IPS DF 6.9 (cell line): Measurements from ENCODE around the gene BCL7C.
"Not testable (repeated sequence)": the region's sequence is repeated elsewhere in the genome, so short reads cannot be mapped to it uniquely, and the experiment has no call there.

Experiments used
- DNase-seq: peaks from one replicate; pipeline ENCODE4 v3.0.0-alpha.2; 2013; ENCODE audit warnings: low read depth, low spot score
- H3K27ac ChIP-seq: one replicate; pipeline ENCODE4 v1.5.1; 2013; ENCODE audit warnings: low read length, control low read depth
- H3K27me3 ChIP-seq: 2 replicates; pipeline ENCODE4 v1.6.1; 2013; ENCODE audit warnings: mild to moderate bottlenecking, low read length; ENCODE audit not compliant: control insufficient read depth, insufficient read depth
- H3K36me3 ChIP-seq: 2 replicates; pipeline ENCODE4 v1.6.1; 2013; ENCODE audit warnings: low read length; ENCODE audit not compliant: control insufficient read depth, insufficient read depth
- H3K4me1 ChIP-seq: 2 replicates; pipeline ENCODE4 v1.6.1; 2013; ENCODE audit warnings: low read length; ENCODE audit not compliant: control insufficient read depth, insufficient read depth
- H3K4me3 ChIP-seq: 2 replicates; pipeline ENCODE4 v1.5.1; 2013; ENCODE audit warnings: mild to moderate bottlenecking, low read length
- H3K9me3 ChIP-seq: 2 replicates; pipeline ENCODE4 v1.6.1; 2013; ENCODE audit warnings: low read length, inconsistent platforms; ENCODE audit not compliant: control insufficient read depth, insufficient read depth
- WGBS: extraction: QIAGEN DNeasy Blood & Tissue Kit; methylation state at CpG from one replicate; pipeline ENCODE4 v1.1.7; 2013; ENCODE audit warnings: mixed read lengths, missing lambda C conversion rate; ENCODE audit not compliant: insufficient read length, insufficient coverage; 5-methylcytosine and 5-hydroxymethylcytosine counted together

BCL7C gene

GRCh38 chr16:30882429-30883310 lies 11.2 kb downstream of the BCL7C start:
- no CpG with 5 or more reads among the region's 4 CpGs for WGBS
- no peaks in the 10 kb centered on the region for H3K4me1 ChIP-seq
- no peak overlapping the region for H3K4me3 ChIP-seq
- no peaks in the 10 kb centered on the region for H3K27me3 ChIP-seq
- H3K9me3 ChIP-seq: no peaks in the 10 kb centered on the region
- no peak overlapping the region for H3K27ac ChIP-seq
- H3K36me3 ChIP-seq: peaks cover 3% of the 10 kb centered on the region; the same call in 1 of the 2 replicates
- DNase-seq: no peak

GRCh38 chr16:30876867-30877266 lies 17.0 kb downstream of the BCL7C start:
- no peak overlapping the region for H3K27ac ChIP-seq
- H3K9me3 ChIP-seq: no peaks in the 10 kb centered on the region
- WGBS: no CpG with 5 or more reads among the region's 5 CpGs
- H3K36me3 ChIP-seq: no peaks in the 10 kb centered on the region
- H3K4me1 ChIP-seq: peaks cover 1% of the 10 kb centered on the region; the same call in 1 of the 2 replicates
- H3K27me3 ChIP-seq: peaks cover 2% of the 10 kb centered on the region; the same call in 1 of the 2 replicates
- DNase-seq: no peak
- H3K4me3 ChIP-seq: no peak overlapping the region; the same call in 1 of the 2 replicates

- no peaks in the 10 kb centered on the region for H3K9me3 ChIP-seq
- no peak overlapping the region for H3K27ac ChIP-seq
- H3K4me3 ChIP-seq: peak overlapping the region; percentile 47; the same call in 1 of the 2 replicates
- no peaks in the 10 kb centered on the region for H3K36me3 ChIP-seq
- no peak for DNase-seq
- H3K27me3 ChIP-seq: peaks cover 2% of the 10 kb centered on the region; the same call in 1 of the 2 replicates
- no CpG with 5 or more reads among the region's 12 CpGs for WGBS
- peaks cover 1% of the 10 kb centered on the region; the same call in 1 of the 2 replicates for H3K4me1 ChIP-seq
These were observed 17.7 kb downstream of the BCL7C start for GRCh38 chr16:30875871-30876801.

- WGBS: no CpG with 5 or more reads among the region's 85 CpGs
- DNase-seq: no peak
- H3K36me3 ChIP-seq: no peaks in the 10 kb centered on the region
- no peak overlapping the region for H3K27ac ChIP-seq
- peak overlapping the region; percentile 47 for H3K4me3 ChIP-seq
- no peaks in the 10 kb centered on the region for H3K9me3 ChIP-seq
- peaks cover 2% of the 10 kb centered on the region; the same call in 1 of the 2 replicates for H3K27me3 ChIP-seq
- H3K4me1 ChIP-seq: peaks cover 1% of the 10 kb centered on the region; the same call in 1 of the 2 replicates
These were observed 18.8 kb downstream of the BCL7C start for GRCh38 chr16:30874821-30875717.

- Histone ChIP-seq H3K27me3 (peaks cover 2% of the 10 kb centered on the region; the same call in 1 of the 2 replicates), H3K36me3 (no peaks in the 10 kb centered on the region), H3K9me3 (no peaks in the 10 kb centered on the region), H3K27ac (no peak overlapping the region), H3K4me1 (peaks cover 1% of the 10 kb centered on the region; the same call in 1 of the 2 replicates), H3K4me3 (peak overlapping the region; percentile 47)
- WGBS: no CpG with 5 or more reads among the region's 23 CpGs
- DNase-seq: no peak
These were observed 19.5 kb downstream of the BCL7C start for GRCh38 chr16:30874244-30874820.

DNA sequence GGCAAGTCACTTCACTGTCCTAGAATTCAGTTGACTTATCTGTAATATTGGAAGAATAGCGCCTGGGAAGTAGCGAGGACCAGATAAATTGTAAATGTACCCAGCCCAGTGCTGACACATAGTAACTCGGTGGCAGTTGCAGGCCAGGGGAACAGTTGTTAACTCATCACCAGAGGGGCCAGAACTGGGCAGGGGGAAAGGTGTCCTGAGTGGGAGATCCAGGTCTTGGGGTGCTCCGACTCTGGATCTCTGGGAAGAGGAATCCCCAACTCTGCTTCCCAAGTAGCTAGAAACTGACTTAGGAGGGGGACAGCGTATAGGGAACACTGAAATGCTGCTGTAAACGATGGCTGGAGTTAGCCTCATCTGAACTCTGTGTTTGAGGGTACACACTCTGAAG lies 23.0 kb downstream of the BCL7C start:
- no peak for DNase-seq
- WGBS: no CpG with 5 or more reads among the region's 6 CpGs
- no peak overlapping the region for H3K4me3 ChIP-seq

DNA sequence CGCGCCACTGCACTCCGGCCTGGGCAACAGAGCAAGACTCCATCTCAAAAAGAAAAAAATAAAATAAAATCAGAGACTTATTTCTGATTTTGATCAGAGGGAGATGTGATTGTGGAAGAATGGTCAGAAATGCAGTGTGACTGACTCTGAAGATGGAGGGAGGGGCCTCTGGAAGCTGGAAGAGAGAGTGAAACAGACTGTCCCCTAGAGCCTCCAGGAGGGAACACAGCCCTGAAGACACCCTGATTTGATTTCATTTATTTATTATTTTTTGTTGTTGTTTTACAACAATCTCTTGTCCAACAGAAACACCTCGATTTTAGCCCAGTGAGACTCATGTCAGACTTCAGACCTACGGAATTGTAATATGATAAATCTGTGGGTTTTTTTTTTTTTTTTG lies 26.1 kb downstream of the BCL7C start:
- Histone ChIP-seq H3K27ac (no peak overlapping the region), H3K36me3 (no peaks in the 10 kb centered on the region), H3K4me3 (no peak overlapping the region), H3K4me1 (no peaks in the 10 kb centered on the region), H3K9me3 (no peaks in the 10 kb centered on the region), H3K27me3 (peaks cover 2% of the 10 kb centered on the region; the same call in 1 of the 2 replicates)
- DNase-seq: no peak
- no CpG with 5 or more reads among the region's 5 CpGs for WGBS

More for the DNA sequence above, 23.0 kb downstream of the BCL7C start:
- no peak overlapping the region for H3K27ac ChIP-seq
- H3K9me3 ChIP-seq: no peaks in the 10 kb centered on the region
- H3K36me3 ChIP-seq: no peaks in the 10 kb centered on the region
- H3K27me3 ChIP-seq: peaks cover 2% of the 10 kb centered on the region; the same call in 1 of the 2 replicates
- no peaks in the 10 kb centered on the region for H3K4me1 ChIP-seq

- Histone ChIP-seq H3K36me3 (no peaks in the 10 kb centered on the region), H3K9me3 (no peaks in the 10 kb centered on the region), H3K27ac (no peak overlapping the region), H3K27me3 (no peaks in the 10 kb centered on the region), H3K4me3 (no peak overlapping the region), H3K4me1 (no peaks in the 10 kb centered on the region)
- no CpG with 5 or more reads among the region's 6 CpGs for WGBS
- no peak for DNase-seq
These were observed 27.8 kb downstream of the BCL7C start for GRCh38 chr16:30866031-30866430.

- not testable (repeated sequence) for H3K4me3 ChIP-seq, H3K9me3 ChIP-seq, H3K36me3 ChIP-seq, H3K4me1 ChIP-seq, DNase-seq, H3K27ac ChIP-seq, H3K27me3 ChIP-seq
- no CpG with 5 or more reads among the region's 3 CpGs for WGBS
These were observed 30.7 kb downstream of the BCL7C start for GRCh38 chr16:30863178-30863577.
